ENCODE data around the gene STAT2.

The STAT2 gene

DNA sequence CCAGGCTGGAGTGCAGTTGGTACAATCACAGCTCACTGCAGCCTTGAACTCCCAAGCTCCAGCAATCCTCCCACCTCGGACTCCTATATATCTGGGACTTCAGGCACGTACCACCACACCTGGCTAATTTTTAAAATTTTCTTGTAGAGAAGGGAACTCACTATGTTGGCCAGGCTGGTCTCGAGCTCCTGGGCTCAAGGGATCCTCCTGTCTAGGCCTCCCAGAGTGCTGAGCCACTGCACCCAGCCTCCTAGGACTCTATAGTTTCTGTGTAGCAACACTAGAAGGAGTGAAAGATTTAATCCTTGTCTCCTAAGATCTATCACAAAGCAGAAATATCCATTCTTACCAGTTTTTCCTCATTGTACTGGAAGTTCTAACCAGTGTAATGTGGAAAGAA, 7.0 kb upstream of the STAT2 start:
- no peak for DNase-seq (ENCODE audit: extremely low spot score)
- CTCF ChIA-PET = interaction anchor here (0.8 kb wide), 1 partner anchor 11 kb away, joined by 3 read pairs; no protein-coding TSS in a partner anchor
- POLR2A ChIA-PET = no interaction called here
- TF ChIP-seq, protein P1, sequence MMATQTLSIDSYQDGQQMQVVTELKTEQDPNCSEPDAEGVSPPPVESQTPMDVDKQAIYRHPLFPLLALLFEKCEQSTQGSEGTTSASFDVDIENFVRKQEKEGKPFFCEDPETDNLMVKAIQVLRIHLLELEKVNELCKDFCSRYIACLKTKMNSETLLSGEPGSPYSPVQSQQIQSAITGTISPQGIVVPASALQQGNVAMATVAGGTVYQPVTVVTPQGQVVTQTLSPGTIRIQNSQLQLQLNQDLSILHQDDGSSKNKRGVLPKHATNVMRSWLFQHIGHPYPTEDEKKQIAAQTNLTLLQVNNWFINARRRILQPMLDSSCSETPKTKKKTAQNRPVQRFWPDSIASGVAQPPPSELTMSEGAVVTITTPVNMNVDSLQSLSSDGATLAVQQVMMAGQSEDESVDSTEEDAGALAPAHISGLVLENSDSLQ (IDR thresholded peaks at IDR 0.05) = no peak
- TF ChIP-seq FOXM1 (IDR thresholded peaks at IDR 0.05; ENCODE audit: borderline replicate concordance) (no peak), LEF1 (IDR thresholded peaks at IDR 0.05; ENCODE audit: borderline replicate concordance) (no peak), CTBP1 (IDR thresholded peaks at IDR 0.05; ENCODE audit: borderline replicate concordance) (no peak), ELF4 (IDR thresholded peaks at IDR 0.05) (no peak), ZNF384 (IDR thresholded peaks at IDR 0.05) (no peak), BHLHE40 (IDR thresholded peaks at IDR 0.05; ENCODE audit: borderline replicate concordance) (no peak), SUZ12 (IDR thresholded peaks at IDR 0.05) (no peak)

- ChIA-PET CTCF (interaction anchor here (0.6 kb wide), 1 partner anchor 17 kb away, joined by 5 read pairs; no protein-coding TSS in a partner anchor), POLR2A (interaction anchor here (1.1 to 5.1 kb wide), 3 partner anchors 14 to 87 kb away, joined by 4 to 46 read pairs (median 13); partner anchors contain the start of genes PAN2 and TIMELESS)
- no peak for DNase-seq (ENCODE audit: extremely low spot score)
- no peak for TF ChIP-seq NFRKB (IDR thresholded peaks at IDR 0.05)
- no peak for TF ChIP-seq TARDBP (IDR thresholded peaks at IDR 0.05)
- no peak for TF ChIP-seq CTBP1 (IDR thresholded peaks at IDR 0.05; ENCODE audit: borderline replicate concordance)
- no peak for TF ChIP-seq BHLHE40 (IDR thresholded peaks at IDR 0.05; ENCODE audit: borderline replicate concordance)
- no peak for TF ChIP-seq FOXK2 (IDR thresholded peaks at IDR 0.05)
- TF ChIP-seq, protein P1 (IDR thresholded peaks at IDR 0.05) = no peak
- TF ChIP-seq SUZ12 (IDR thresholded peaks at IDR 0.05) = no peak
- TF ChIP-seq FOXA1 (IDR thresholded peaks at IDR 0.05) = no peak
- TF ChIP-seq ARNT (IDR thresholded peaks at IDR 0.05) = no peak
- TF ChIP-seq L3MBTL2 (conservative IDR thresholded peaks at IDR 0.05) = no peak
- no peak for TF ChIP-seq SP1 (IDR thresholded peaks at IDR 0.05)
- TF ChIP-seq ZNF384 (IDR thresholded peaks at IDR 0.05) = no peak
- no peak for TF ChIP-seq ELF4 (IDR thresholded peaks at IDR 0.05)
- TF ChIP-seq LEF1 (IDR thresholded peaks at IDR 0.05; ENCODE audit: borderline replicate concordance) = no peak
- no peak for TF ChIP-seq HDGF (IDR thresholded peaks at IDR 0.05; ENCODE audit: borderline replicate concordance)
- TF ChIP-seq FOXM1 (IDR thresholded peaks at IDR 0.05; ENCODE audit: borderline replicate concordance) = no peak
Measured at GRCh38 chr12:56362130-56363059, 2.5 kb upstream of the STAT2 start, which contains the start of gene APOF. APOF (minus strand) TSS chr12:56362857; CDS start chr12:56362745, 112 bp downstream.

GRCh38 chr12:56361487-56362129, 1.7 kb upstream of the STAT2 start:
- no peak for DNase-seq (ENCODE audit: extremely low spot score)
- no peak for TF ChIP-seq FOXK2 (IDR thresholded peaks at IDR 0.05)
- TF ChIP-seq ELF4 (IDR thresholded peaks at IDR 0.05) = no peak
- no peak for TF ChIP-seq ZNF384 (IDR thresholded peaks at IDR 0.05)
- TF ChIP-seq, protein P1 (IDR thresholded peaks at IDR 0.05) = no peak
- TF ChIP-seq NFRKB (IDR thresholded peaks at IDR 0.05) = no peak
- ChIA-PET CTCF (interaction anchor here (0.6 kb wide), 2 partner anchors 16 to 705 kb away, joined by 3 to 5 read pairs; no protein-coding TSS in a partner anchor), POLR2A (interaction anchor here (1.1 to 5.1 kb wide), 5 partner anchors 8 to 88 kb away, joined by 4 to 46 read pairs (median 12); partner anchors contain the start of genes IL23A, PAN2 and TIMELESS)

GRCh38 chr12:56358836-56359532, 923 bp downstream of the STAT2 start:
- ChIA-PET CTCF (interaction anchor here (0.9 to 1.4 kb wide), 3 partner anchors 15 to 105 kb away, joined by 3 to 6 read pairs (median 4); no protein-coding TSS in a partner anchor), POLR2A (interaction anchor here (0.9 to 5.1 kb wide), 18 partner anchors 8 to 169 kb away, joined by 3 to 46 read pairs (median 10); partner anchors contain the start of genes CNPY2, COQ10A, PAN2 and SMARCC2)
- no peak for DNase-seq (ENCODE audit: extremely low spot score)
- TF ChIP-seq FOXM1 (IDR thresholded peaks at IDR 0.05; ENCODE audit: borderline replicate concordance) (no peak), ELF4 (IDR thresholded peaks at IDR 0.05) (no peak), FOXA1 (IDR thresholded peaks at IDR 0.05) (no peak), NFRKB (IDR thresholded peaks at IDR 0.05) (no peak), BHLHE40 (IDR thresholded peaks at IDR 0.05; ENCODE audit: borderline replicate concordance) (no peak)

DNA sequence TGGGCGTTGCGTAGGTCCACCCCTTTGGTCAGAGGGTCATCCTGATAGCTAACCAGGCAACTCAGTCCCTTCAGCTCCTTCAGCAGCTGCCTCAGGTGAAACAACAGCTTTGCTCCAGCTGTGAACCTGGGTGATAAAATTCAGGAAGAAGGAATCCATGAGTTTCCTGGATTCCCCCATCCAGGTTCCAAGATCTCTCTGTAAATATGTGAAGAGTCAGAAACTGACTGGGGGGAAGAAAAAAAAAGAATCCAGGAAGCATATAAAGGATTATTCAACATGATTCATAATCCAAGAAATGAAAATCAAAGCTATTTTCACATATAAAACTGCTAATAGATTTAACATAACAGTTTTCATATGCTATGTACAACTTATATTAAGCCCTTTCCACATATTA, 8.6 kb downstream of the STAT2 start:
- ChIA-PET CTCF (interaction anchor here (0.6 kb wide), 1 partner anchor 39 kb away, joined by 4 read pairs; no protein-coding TSS in a partner anchor), POLR2A (interaction anchor here (1.5 to 2.6 kb wide), 2 partner anchors 9 to 18 kb away, joined by 5 to 22 read pairs; partner anchors contain the start of genes PAN2 and STAT2)
- TF ChIP-seq NFRKB (IDR thresholded peaks at IDR 0.05) = no peak
- TF ChIP-seq ZNF384 (IDR thresholded peaks at IDR 0.05) = no peak
- no peak for TF ChIP-seq FOXM1 (IDR thresholded peaks at IDR 0.05; ENCODE audit: borderline replicate concordance)
- TF ChIP-seq, protein P1 (IDR thresholded peaks at IDR 0.05) = no peak
- no peak for TF ChIP-seq ARNT (IDR thresholded peaks at IDR 0.05)
- TF ChIP-seq L3MBTL2 (conservative IDR thresholded peaks at IDR 0.05) = no peak
- no peak for TF ChIP-seq BHLHE40 (IDR thresholded peaks at IDR 0.05; ENCODE audit: borderline replicate concordance)
- no peak for TF ChIP-seq SUZ12 (IDR thresholded peaks at IDR 0.05)
- no peak for TF ChIP-seq CTBP1 (IDR thresholded peaks at IDR 0.05; ENCODE audit: borderline replicate concordance)
- TF ChIP-seq TARDBP (IDR thresholded peaks at IDR 0.05) = no peak
- no peak for TF ChIP-seq HDGF (IDR thresholded peaks at IDR 0.05; ENCODE audit: borderline replicate concordance)
- no peak for TF ChIP-seq SP1 (IDR thresholded peaks at IDR 0.05)
- no peak for TF ChIP-seq FOXA1 (IDR thresholded peaks at IDR 0.05)
- DNase-seq (ENCODE audit: extremely low spot score) = no peak

Data from HEK293T (cell line).